ENCODE data around the gene THAP9.
"Not testable (repeated sequence)": the region's sequence is repeated elsewhere in the genome, so short reads cannot be mapped to it uniquely, and the experiment has no call there.

The THAP9 gene

DNA sequence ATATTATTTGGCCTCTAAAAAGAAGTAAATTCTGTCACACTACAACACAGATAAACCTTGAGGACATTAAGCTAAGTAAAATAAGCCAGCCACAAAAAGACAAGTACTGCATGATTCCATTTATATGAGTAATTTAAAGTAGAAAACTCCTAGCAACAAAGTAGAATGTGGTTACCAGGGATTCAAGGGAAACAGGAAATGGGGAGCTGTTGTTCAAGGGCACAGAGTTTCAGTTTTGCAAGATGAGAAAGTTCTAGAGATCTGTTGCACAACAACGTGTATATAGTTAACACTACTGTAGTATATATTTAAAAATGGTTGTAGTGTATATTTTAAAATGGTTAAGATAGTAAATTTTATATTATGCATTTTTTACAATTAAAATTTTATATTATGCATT is 34.9 kb upstream of the THAP9 start:
- H3K27ac ChIP-seq = peak overlapping the region in 1 of 2 donors; percentile 37
- no peak for DNase-seq (ENCODE audit: low spot score)
- H3K4me3 ChIP-seq = no peak overlapping the region
- TF ChIP-seq, protein P1, sequence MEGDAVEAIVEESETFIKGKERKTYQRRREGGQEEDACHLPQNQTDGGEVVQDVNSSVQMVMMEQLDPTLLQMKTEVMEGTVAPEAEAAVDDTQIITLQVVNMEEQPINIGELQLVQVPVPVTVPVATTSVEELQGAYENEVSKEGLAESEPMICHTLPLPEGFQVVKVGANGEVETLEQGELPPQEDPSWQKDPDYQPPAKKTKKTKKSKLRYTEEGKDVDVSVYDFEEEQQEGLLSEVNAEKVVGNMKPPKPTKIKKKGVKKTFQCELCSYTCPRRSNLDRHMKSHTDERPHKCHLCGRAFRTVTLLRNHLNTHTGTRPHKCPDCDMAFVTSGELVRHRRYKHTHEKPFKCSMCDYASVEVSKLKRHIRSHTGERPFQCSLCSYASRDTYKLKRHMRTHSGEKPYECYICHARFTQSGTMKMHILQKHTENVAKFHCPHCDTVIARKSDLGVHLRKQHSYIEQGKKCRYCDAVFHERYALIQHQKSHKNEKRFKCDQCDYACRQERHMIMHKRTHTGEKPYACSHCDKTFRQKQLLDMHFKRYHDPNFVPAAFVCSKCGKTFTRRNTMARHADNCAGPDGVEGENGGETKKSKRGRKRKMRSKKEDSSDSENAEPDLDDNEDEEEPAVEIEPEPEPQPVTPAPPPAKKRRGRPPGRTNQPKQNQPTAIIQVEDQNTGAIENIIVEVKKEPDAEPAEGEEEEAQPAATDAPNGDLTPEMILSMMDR (IDR thresholded peaks at IDR 0.05) = no peak

DNA sequence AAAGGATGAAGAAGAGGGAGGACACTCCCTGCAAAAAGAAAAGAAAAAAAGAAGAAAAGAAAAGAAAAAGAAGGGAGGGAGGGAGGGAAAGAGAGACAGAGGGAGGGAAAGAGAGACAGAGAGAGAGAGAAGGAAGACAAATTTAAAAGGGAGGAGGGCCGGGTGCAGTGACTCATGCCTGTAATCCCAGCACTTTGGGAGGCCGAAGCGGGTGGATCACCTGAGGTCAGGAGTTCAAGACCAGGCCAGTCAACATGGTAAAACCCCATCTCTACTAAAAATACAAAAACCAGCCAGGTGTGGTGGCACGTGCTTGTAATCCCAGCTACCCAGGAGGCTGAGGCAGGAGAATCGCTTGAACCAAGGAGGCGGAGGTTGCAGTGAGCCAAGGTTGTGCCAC is 34.5 kb upstream of the THAP9 start:
- DNase-seq (ENCODE audit: low spot score); H3K4me3 ChIP-seq: not testable (repeated sequence)
- H3K27ac ChIP-seq = peak overlapping the region; percentile 37 to 81

- H3K4me3 ChIP-seq = no peak overlapping the region
- TF ChIP-seq, protein P1 (IDR thresholded peaks at IDR 0.05) = no peak
- peak overlapping the region; percentile 37 to 81 for H3K27ac ChIP-seq
- DNase-seq (ENCODE audit: low spot score) = no peak
Observed at GRCh38 chr4:82866706-82867385, 33.7 kb upstream of the THAP9 start.

DNA sequence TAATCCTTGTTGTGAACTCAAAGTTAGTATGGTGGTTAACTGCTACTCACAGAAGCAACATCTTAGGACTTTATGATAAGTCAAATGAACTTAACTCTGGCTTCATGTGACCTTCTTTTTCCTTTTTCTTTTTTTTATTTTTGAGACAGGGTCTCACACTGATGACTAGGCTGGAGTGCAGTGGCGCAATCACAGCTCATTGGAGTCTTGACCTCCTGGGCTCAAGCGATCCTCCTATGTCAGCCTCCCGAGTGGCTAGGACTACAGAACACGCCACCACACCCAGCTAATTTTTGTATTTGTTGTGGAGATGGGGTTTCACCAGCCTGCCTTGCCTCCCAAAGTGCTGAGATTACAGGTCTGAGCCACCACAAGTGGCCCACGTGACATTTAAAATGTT is 32.0 kb upstream of the THAP9 start:
- no peak for DNase-seq (ENCODE audit: low spot score)
- TF ChIP-seq, protein P1 (IDR thresholded peaks at IDR 0.05) = no peak
- no peak overlapping the region for H3K4me3 ChIP-seq
- no peak overlapping the region for H3K27ac ChIP-seq

GRCh38 chr4:82885410-82885809 is 15.1 kb upstream of the THAP9 start:
- no peak for DNase-seq (ENCODE audit: low spot score)
- Histone ChIP-seq H3K27ac (no peak overlapping the region), H3K4me3 (no peak overlapping the region)
- TF ChIP-seq, protein P1 (IDR thresholded peaks at IDR 0.05) = no peak

DNA sequence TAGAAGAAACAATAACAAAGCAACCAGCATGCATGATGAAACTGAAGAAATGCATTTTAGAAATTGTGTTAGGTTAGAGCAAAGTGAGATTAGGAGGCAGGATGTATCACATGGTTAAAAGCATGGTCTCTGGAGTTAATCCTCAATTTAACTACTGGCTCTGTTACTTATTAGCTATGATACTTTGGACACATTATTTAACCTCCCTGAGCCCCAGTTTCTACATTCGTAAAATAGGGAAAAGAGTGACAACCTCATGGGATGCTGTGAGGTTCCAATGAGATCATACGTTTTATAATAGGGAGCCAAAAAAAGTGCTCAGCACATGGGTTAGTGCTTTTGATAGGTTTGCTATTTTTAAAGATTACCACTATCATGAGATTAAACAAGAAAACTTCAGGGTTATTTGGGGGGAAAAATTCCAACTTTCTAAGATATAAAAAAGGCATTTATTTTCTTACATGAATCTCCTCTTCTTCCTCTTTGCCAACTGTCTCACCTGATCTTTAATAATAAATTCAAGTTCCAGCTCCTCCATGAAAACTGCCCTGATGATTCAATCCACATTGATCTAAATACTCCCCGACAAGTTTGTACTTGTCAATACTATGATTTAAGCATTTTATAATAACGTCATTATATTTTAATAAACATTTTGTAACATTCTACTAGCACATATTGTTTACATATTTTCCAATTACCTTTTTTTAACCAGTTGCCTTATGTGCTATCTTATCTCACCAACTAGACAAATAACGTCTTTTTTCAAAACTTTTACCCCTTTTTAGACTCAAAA is 14.2 kb upstream of the THAP9 start:
- H3K4me3 ChIP-seq = no peak overlapping the region
- no peak for DNase-seq (ENCODE audit: low spot score)
- TF ChIP-seq, protein P1 (IDR thresholded peaks at IDR 0.05) = no peak
- H3K27ac ChIP-seq = no peak overlapping the region

GRCh38 chr4:82889287-82889686 is 11.2 kb upstream of the THAP9 start:
- Histone ChIP-seq H3K4me3 (peak overlapping the region; percentile 84), H3K27ac (peak overlapping the region in 1 of 2 donors; percentile 97)
- no peak for DNase-seq (ENCODE audit: low spot score)
- TF ChIP-seq, protein P1 (IDR thresholded peaks at IDR 0.05) = no peak

All from coronary artery (tissue), 2 donors.